Keratinocyte (primary cell): ENCODE results near the gene TGM1.

Experiments
- CTCF ChIP-seq, 3 experiments: IDR thresholded peaks in 1 of 3; conservative IDR thresholded peaks in 1 of 3; optimal IDR thresholded peaks in 1 of 3; 2 replicates in 2 of 3; 3 replicates in 1 of 3; pipeline versions ENCODE3 to v1.5.1; 2011; ENCODE audit warnings: low read length in 3 of 3, mild to moderate bottlenecking in 3 of 3, moderate library complexity in 2 of 3, control low read depth in 1 of 3, inconsistent platforms in 1 of 3; ENCODE audit not compliant: insufficient read depth in 2 of 3; ENCODE audit errors: extremely low read depth in 1 of 3
- EZH2 ChIP-seq: IDR thresholded peaks from one replicate; pipeline ENCODE4 v1.6.1; 2012; ENCODE audit warnings: inconsistent platforms, mild to moderate bottlenecking, low read length, moderate library complexity

DNA sequence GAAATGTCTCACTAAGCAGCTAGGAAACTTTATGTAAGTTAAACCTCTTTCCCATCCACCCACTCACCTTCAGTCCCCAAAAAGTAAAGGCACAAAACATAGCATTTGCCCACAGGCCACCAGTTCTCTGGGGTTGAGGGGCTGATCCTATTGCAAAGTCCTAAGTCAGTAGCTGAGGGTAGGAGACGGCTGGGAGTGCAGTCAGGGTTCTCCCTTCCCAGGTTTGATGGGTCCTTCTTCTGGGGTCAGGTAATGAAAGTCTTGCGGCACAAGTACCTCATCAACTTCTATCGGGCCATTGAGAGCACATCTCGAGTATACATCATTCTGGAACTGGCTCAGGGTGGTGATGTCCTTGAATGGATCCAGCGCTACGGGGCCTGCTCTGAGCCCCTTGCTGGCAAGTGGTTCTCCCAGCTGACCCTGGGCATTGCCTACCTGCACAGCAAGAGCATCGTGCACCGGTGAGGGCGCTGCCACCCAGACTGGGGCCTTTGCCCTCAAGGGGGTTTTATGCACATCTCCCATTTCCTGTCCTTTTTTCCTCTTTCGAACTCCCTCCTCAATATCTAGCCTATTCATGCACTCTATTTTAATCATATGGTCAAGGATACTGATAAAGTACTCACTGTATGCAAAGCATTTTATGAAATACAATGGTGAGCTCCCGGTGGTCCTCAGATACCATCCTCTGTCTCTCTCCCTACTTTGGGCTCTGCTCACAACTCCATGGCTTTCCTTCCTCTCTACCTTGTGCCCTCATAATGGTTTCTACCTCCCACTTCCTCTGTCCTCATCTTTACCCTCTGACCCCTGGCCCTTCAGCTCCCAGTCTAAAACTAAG lies 56.5 kb downstream of the TGM1 start:
- TF ChIP-seq CTCF (optimal IDR thresholded peaks at IDR 0.05 in 1 of 3, IDR thresholded peaks at IDR 0.05 in 1 of 3, conservative IDR thresholded peaks at IDR 0.05 in 1 of 3; ENCODE audit: extremely low read depth in 1 of 3, insufficient read depth in 2 of 3, low read length in 3 of 3), result no peak
- no peak for TF ChIP-seq EZH2
